Cerebellar nuclear complex (tissue), 1 donor: ENCODE measurements around the gene ANKRD13B.

ENCODE experiments used
- DNase-seq, 2 experiments: peaks; one replicate each; lab custom pipeline; 2025; lab: John Stamatoyannopoulos, UW

The ANKRD13B gene

GRCh38 chr17:29594519-29595090 lies 1.7 kb downstream of the ANKRD13B start:
- no peak for DNase-seq

GRCh38 chr17:29595107-29595942 lies 2.4 kb downstream of the ANKRD13B start:
- no peak for DNase-seq

- no peak for DNase-seq
Measured at GRCh38 chr17:29595943-29596774, 3.2 kb downstream of the ANKRD13B start.

- no peak for DNase-seq
Measured at GRCh38 chr17:29596811-29597210, 3.9 kb downstream of the ANKRD13B start.

GRCh38 chr17:29597361-29598172 lies 4.6 kb downstream of the ANKRD13B start:
- no peak for DNase-seq

GRCh38 chr17:29603109-29603674 lies 10.3 kb downstream of the ANKRD13B start:
- no peak for DNase-seq

GRCh38 chr17:29607557-29608195 lies 14.7 kb downstream of the ANKRD13B start:
- DNase-seq: no peak

- DNase-seq: no peak
Measured at GRCh38 chr17:29608986-29609385, 16.1 kb downstream of the ANKRD13B start.

GRCh38 chr17:29610395-29610794 lies 17.5 kb downstream of the ANKRD13B start:
- DNase-seq: no peak

GRCh38 chr17:29611351-29612093 lies 18.6 kb downstream of the ANKRD13B start:
- DNase-seq: no peak

GRCh38 chr17:29612094-29612403 lies 19.1 kb downstream of the ANKRD13B start:
- DNase-seq: no peak

GRCh38 chr17:29612404-29613280 lies 19.7 kb downstream of the ANKRD13B start:
- DNase-seq: no peak

GRCh38 chr17:29613352-29613837 lies 20.5 kb downstream of the ANKRD13B start:
- peak in 1 of 2 experiments; percentile 69 for DNase-seq

- DNase-seq: no peak
Measured at GRCh38 chr17:29613856-29614255, 20.9 kb downstream of the ANKRD13B start.

- no peak for DNase-seq
Measured at GRCh38 chr17:29614349-29615047, 21.6 kb downstream of the ANKRD13B start.

- DNase-seq: no peak
Measured at GRCh38 chr17:29615048-29615385, 22.1 kb downstream of the ANKRD13B start.

- peak in 1 of 2 experiments; percentile 22 for DNase-seq
Measured at GRCh38 chr17:29615492-29616299, 22.8 kb downstream of the ANKRD13B start.
